HG02884 (cell line): ENCODE results near the gene DBX1.

Source experiments
- ATAC-seq: cut with Tn5 transposase; IDR thresholded peaks from one replicate; pipeline ENCODE4 v1.9.1; 2021; ENCODE audit warnings: mild to moderate bottlenecking, moderate library complexity; ENCODE audit not compliant: unreplicated experiment

The DBX1 gene

DNA sequence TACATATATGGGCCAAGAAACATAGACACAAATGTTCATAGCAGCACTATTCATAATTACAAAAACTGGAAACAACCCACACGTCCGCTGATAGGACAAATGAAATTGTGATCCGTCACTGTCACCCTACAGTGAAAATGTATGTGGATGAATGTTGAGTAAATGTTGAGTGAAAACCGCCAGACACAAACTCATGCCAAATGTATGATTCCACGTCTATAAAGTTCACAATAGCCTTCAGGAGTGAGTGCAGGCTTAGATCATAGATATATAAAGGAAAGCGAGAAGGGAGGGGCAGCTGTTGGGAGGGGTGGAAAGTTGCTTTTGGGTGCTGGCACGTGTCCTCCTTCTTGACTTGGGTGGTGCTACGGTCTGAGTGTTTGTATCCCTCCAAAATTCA is 33.6 kb downstream of the DBX1 start:
- ATAC-seq: no peak

DNA sequence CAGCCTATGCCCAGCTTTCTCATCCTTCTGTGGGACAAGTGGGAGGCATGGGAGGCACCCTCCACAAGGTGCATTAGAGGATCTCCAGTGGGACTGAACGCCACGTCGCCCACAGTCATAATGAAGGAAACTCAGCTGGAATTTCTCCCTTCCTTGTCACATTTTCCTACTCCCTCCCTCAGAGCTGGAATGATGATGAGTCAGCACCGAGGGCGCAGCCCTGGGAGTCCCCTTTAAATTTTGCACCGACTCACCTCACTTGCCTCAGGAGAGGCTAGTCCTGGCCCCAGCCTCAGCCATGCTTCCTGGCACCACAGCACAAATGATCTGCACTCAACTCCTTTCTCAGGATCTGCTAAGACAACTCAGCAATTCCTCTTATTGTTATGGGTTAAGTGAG is 34.3 kb downstream of the DBX1 start:
- ATAC-seq: no peak

DNA sequence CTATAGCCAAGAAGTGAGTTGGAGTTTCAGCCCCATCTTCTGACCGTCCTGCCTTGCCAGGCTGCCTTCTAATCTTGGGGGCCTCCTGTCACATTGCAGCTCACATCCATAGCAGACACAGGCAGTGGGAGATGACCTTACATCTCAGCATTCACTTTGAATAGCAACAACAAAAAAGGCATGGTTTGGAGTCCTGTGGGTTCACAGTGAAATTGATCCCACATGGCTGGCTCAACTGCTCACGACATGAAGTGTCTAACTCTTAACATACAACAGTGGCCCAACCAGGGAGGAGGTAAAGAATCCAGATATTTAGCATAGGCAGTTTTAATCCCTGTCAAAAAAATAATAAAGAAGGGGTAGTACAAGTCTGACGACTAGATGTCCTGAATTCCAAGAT is 38.1 kb downstream of the DBX1 start:
- no peak for ATAC-seq

DNA sequence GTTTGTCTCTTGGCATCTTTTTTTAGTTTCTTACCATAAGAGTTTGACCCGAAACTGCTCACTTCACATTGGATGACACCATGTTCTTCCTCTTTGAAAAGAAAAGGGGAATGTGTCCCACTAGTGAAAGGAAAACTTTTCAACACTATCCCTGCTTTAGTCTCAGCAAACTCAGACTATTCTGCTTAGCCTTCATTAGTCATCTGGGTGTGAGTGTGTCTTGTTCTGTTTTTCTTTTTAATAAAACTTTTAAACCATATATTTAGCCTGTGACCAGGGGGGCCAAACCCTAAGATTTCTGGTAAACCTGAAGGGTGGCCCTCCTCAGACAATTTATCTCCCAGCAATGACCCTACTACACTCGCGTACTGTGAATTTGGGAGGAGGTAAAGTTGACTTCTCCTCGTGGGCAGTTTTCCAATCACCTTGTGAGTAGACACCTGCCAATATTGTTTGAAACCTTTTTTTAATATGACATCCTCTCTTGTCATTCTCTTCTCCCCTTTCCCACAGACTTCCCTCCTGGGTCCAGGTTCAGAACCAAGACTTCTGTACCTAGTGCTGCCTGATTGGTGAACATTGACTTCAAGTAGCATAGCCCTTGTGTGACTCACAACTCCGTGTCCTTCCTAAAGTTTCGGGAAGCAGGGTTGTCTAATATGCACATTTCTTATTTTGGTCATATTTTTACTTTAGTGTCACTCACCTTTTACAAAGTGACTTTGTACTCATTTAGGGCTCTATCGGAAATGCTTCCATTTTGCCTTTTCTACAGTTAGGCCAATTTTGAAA is 39.9 kb downstream of the DBX1 start:
- no peak for ATAC-seq

DNA sequence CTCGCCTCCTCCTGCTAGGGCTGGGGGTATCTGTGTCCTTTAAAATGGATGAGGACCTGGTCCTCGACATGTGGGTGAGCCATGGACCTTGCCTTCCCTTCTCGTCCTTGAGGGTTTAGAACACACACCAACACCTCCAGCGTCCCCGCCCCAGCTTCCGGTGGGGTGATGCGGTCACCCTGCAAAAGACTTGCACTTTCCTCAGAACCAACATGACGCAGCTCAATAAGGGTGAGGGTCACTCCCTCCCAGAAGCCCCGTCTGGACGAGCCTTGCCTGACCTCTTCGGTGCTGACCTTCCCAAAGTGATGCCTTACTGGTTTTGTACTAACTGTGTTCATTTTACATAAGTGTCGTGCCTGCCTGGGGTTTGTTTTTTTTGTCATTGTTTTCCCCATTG is 41.0 kb downstream of the DBX1 start:
- ATAC-seq: no peak

DNA sequence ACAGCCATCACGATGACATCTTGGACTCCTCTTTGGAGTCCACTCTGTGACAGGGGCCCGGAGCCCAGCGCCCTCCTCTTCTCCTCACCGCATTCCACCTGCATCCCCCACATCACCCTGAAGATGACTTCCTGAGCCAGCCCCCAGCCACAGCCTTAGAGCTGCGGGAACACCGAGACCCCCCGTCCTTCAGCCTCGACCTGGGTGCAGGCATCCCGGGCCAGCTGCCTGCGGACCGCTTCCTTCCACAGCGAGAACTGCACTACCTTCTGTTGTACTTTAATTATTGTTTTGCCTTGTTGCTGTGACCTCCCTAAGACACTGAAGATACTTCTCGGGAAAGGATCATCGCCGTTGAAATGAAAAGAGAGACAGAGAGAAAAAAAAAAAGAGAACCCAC is 42.1 kb downstream of the DBX1 start:
- no peak for ATAC-seq

DNA sequence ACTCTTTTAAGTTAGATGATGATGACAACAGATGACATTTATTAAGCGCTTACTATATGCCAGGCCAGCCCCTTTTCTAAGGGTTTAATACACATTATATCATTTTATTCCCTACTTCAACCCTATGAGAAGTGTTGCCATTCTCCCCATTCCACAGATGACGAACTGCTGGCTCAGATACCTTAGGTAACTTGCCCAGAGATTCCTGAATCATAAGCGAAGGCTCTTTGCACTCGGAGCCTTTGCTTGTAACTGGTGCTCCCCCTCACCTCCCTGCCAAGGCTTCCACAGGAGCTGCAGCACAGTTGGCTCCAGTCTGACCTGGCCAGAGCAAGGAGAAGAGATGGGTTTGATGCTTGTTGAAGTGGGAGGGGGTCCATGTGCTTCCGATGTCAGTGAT is 43.0 kb downstream of the DBX1 start:
- no peak for ATAC-seq

DNA sequence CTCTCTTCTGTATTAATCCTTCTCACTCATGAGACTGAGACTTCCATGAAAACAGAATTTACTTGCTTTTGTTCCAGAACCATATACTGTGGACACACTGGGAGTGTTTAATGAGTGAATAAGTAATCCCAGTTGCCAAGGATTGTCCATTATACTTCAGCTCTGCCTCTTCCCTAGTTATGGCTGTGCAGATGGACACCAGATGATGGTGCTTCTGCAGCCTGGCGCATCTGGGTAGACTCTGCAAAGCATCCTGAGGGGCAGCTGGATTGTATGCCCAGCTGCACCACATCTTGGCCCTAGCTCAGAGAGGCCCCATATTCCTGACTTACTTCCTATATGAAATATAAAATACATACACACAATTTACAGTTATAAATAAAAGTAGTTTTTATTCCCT is 43.5 kb downstream of the DBX1 start:
- ATAC-seq: no peak

DNA sequence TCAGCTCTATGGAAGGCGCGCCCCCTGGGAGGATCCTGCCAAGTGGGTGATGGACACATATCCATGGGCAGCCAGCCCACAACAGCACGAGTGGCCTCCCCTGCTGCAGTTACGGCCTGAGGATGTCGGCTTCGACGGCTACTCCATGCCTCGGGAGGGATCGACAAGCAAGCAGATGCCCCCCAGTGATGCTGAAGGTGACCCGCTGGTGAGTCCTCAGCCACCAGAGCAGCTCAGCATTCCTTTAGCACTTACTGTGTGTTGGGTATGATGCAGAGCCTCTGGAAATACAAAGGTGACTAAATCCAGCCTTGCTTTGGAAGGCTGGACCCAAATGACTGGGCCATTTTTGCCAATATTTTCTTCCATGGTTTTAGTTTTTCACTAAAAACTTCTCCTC is 45.7 kb downstream of the DBX1 start:
- ATAC-seq: no peak

DNA sequence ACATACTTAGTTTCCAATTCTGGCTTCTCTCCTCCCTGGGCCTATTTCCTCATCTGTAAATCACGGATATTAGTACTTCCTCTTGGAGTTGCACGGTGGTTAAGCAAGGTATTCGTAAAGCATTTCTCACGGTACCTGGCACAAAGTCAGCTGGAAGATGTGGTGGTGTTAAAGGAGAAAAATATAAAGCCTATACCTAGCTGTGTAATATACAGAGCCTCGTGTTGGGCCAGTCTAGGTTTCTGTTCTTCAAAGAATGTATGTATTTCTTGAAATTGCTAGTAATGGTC is 47.2 kb downstream of the DBX1 start:
- ATAC-seq: no peak

DNA sequence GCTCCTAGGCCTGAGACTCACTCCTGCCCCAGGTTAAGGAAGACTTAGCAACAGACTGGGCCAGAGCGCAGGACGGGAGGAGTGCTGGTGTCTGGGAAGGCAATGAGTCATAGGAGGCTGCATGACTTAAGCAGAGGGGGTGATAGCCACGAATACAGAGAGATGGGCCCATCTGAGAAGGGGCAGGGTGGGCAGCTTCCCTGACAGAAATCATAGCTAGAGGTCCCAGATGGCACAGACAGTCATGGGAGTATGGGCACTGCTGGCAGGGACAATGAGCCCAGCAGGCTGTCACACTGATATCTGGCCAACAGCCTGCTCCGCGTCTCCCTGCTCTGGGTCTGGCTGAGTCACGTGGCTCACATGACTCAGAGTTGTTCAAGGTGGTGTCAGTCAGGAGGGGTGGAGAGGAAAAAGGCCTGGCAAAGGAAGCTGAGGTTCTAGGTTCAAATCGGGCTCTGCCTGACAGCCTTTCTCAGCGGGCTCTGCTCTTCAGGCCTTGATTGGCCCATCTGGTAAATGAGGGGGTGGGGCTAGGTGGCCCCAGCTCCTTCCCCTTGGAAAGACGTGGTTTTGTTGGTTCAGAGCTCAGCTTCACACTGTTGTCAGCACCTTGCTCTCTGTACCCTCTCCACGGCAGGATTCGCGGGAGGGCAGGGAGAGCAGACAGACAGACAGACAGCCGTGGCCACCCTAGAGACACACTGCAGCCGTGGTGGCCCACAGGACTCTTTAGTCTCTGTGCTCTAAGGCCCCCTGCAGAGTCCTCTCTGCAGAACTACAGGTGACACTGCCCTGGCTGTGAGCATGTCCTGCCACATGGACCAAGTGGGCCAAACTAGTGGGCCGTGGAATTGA is 47.8 kb downstream of the DBX1 start:
- ATAC-seq: no peak

DNA sequence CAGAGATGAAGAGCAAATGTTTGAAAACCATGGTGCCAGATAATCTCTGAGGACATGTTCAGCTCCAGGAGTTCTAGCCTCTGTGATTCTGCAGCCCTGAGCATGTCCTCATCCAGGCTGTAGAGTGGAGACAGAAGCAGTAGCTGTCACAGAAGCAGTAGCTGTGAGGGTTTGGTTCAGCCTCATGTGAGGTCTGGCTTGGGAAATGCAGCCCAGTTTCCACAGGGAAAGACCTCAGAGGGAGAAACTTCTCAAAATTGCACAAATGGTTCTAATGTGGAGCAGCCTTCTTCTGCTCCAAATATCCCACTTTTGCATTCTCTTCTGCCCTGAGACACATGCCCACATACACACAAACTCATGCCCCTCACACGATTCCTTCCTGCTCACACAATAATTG is 48.4 kb downstream of the DBX1 start:
- no peak for ATAC-seq

DNA sequence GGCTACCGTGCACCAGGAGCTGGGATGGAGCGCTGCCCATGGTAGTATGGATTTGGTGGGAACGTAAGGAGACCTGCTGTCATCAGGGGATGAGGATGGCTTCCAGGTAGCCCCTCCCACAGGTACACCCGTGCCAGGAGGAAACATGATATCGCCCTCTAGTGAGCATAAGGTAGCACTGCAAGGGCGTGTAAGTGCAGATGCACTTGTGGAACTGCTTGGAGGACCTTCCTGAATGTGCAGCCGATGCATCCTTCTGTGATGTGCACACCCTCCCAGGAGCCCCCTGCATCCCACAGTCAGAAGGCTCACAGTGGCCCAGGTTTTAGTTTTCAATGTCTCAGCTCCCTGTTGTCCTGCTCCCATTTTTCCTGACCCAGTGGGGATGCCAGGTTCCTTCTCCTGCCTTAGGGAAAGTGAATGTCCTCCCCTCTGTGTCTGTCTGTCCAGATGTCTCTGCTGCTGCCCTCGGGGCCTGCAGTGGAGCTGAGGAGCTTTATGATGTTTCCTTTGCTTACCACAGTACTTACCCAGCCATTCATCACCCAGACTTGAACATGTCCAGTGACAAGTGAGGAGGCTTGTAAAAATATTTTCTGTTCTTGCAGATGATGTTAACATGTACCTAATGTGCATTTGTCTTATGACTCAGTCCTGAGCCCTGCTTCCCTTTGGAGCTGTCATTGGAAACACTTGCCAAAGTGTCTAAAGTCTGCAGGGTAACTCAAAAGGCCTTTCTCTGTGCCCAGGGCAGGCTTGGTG is 49.2 kb downstream of the DBX1 start:
- ATAC-seq: peak; percentile 82

DNA sequence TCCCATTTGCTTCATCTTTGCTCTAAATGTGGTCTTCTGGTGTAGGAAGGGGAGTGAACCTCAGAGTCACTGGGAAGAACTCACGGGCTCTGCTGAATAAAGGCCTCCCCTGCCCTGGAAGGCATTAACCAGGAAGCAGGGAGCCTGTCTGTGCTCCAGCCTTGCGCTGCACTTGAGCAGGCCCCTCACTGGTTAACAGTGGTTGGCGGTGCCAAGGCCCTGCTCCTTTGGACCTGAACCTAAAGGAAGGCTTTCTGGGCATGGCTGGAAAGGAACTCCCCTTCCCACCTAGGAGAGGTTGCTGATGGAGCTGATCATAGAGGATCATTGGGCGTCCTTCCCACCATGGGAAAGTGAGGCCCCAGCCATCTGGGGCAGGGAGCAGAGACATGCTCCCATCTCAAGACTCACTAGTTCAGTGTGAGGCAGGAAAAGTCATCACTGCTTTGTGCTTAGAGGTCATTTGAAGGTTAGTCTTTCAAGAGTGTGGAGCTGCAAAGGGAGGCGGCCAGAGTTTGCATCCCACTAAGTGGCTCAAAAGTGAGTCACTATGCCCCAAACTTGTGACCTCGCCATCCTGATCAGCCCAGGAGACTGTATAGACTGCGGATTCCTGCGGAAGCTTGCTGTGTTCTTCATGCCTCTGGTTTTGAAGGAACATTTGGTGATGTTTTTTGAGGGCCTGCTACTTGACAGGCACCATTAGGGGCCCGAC is 50.4 kb downstream of the DBX1 start:
- no peak for ATAC-seq
